Transverse colon (tissue), 4 donors: ENCODE results near the gene ZDHHC19. TPM values are rescaled to one million over a fixed set of nuclear protein-coding genes. Genes with fewer than 3 reads are reported as not detected.

Source experiments
- DNase-seq: peaks from one replicate; pipeline ENCODE4 v3.0.0-alpha.2; 2019
- H3K27ac ChIP-seq, 4 donors: fragments of 200-600 bp; sonication (generic); 2 replicates each; pipeline ENCODE4 v1.5.1; 2016 to 2018; ENCODE audit warnings: inconsistent platforms in 4 of 4
- H3K27me3 ChIP-seq: fragments of 200-600 bp; sonication (generic); 2 replicates; pipeline ENCODE4 v1.5.1; 2017; ENCODE audit warnings: inconsistent platforms
- H3K36me3 ChIP-seq, 4 donors: fragments of 200-600 bp; sonication (generic); 2 replicates each; pipeline ENCODE4 v1.5.1; 2017 to 2019; ENCODE audit warnings: inconsistent platforms in 4 of 4
- H3K4me1 ChIP-seq, 4 donors: fragments of 200-600 bp; sonication (generic); 2 replicates each; pipeline ENCODE4 v1.5.1; 2017 to 2020; ENCODE audit warnings: inconsistent platforms in 4 of 4
- H3K4me3 ChIP-seq, 4 donors: fragments of 200-600 bp; sonication (generic); 1 replicate in 1 of 4; 2 replicates in 3 of 4; pipeline versions ENCODE4 v1.5.1 to v1.6.1; 2017 to 2019; ENCODE audit warnings: inconsistent platforms in 4 of 4
- H3K9me3 ChIP-seq, 2 donors: fragments of 200-600 bp; sonication (generic); 2 replicates each; pipeline ENCODE4 v1.5.1; 2017 to 2019; ENCODE audit warnings: inconsistent platforms in 2 of 2
- CTCF ChIP-seq, 5 experiments: fragments of 200-600 bp in 3 of 5; fragments of 450-650 bp in 2 of 5; sonication (generic) in 3 of 5; IDR thresholded peaks; 1 replicate in 2 of 5; 2 replicates in 3 of 5; pipeline ENCODE4 v1.5.1; 2016 to 2017; ENCODE audit warnings: antibody characterized with exemption in 5 of 5, inconsistent platforms in 3 of 5, mild to moderate bottlenecking in 2 of 5, moderate library complexity in 1 of 5
- EP300 ChIP-seq: sonication (generic); formaldehyde crosslinking; IDR thresholded peaks from one replicate; pipeline ENCODE4 v1.6.1; 2017; ENCODE audit warnings: antibody characterized with exemption, low read depth
- POLR2A ChIP-seq: fragments of 450-650 bp; IDR thresholded peaks from one replicate; pipeline ENCODE4 v1.6.1; 2016; ENCODE audit warnings: antibody characterized with exemption, mild to moderate bottlenecking, moderate library complexity
- POLR2AphosphoS5 ChIP-seq, 3 donors: sonication (generic); formaldehyde crosslinking; IDR thresholded peaks; one replicate each; pipeline ENCODE4 v1.6.1; 2016; ENCODE audit warnings: antibody characterized with exemption in 3 of 3
- WGBS, 2 donors: methylation state at CpG; one replicate each; pipeline ENCODE4 v1.1.5; 2018; ENCODE audit warnings: low coverage in 1 of 2; 5-methylcytosine and 5-hydroxymethylcytosine counted together
- in situ Hi-C, 4 donors: fragments of 200-750 bp; cut with MboI; loops; one replicate each; pipeline versions ENCODE4 v1.15.0 to v1.15.1; 2017; ENCODE audit warnings: low sequenced_read_pairs in 3 of 4, low pct_ligation_motif_present in 1 of 4, low pct_unique_long_range_greater_than_20kb in 1 of 4
- intact Hi-C: fragments of 100-400 bp; cut with DNase I; formaldehyde crosslinking; loops from one replicate; pipeline ENCODE4 v1.15.1; 2023; ENCODE audit warnings: low total_unique reads
- total RNA-seq, 4 donors: library from RNA; depleted of rRNA; stranded (reverse); fragments of >200 nt; gene quantifications; one replicate each; pipeline ENCODE4 v1.1.0, GENCODE V29; 2016

Gene ZDHHC19
- total RNA-seq, 4 donors from 2014 or later, result not detected

GRCh38 chr3:196222876-196223595, 11.8 kb upstream of the ZDHHC19 start:
- no peaks in the 10 kb centered on the region for H3K9me3 ChIP-seq
- TF ChIP-seq POLR2AphosphoS5 (IDR thresholded peaks at IDR 0.05) (no peak), POLR2A (no peak), CTCF (IDR thresholded peaks at IDR 0.05) (no peak)
- in situ Hi-C loops (loop anchor here in 1 of 4 donors (25.0 kb wide), 1 partner anchor 486 kb away; no protein-coding TSS in a partner anchor), intact Hi-C loops (no loop called here)
- no peaks in the 10 kb centered on the region for H3K36me3 ChIP-seq
- no peak for DNase-seq
- H3K4me3 ChIP-seq, result no peak overlapping the region
- H3K4me1 ChIP-seq, result peaks cover 0 to 19% (median 14%) of the 10 kb centered on the region in 4 donors
- 46 to 62% methylated on average over 15 to 19 of the region's 19 CpGs for WGBS, 2 donors
- no peak overlapping the region for H3K27ac ChIP-seq
- no peaks in the 10 kb centered on the region for H3K27me3 ChIP-seq

GRCh38 chr3:196220991-196221390, 9.8 kb upstream of the ZDHHC19 start:
- no peak for DNase-seq
- in situ Hi-C loops (loop anchor here in 1 of 4 donors (25.0 kb wide), 1 partner anchor 484 kb away; no protein-coding TSS in a partner anchor), intact Hi-C loops (no loop called here)
- Histone ChIP-seq H3K9me3 (no peaks in the 10 kb centered on the region), H3K4me3 (no peak overlapping the region), H3K36me3 (no peaks in the 10 kb centered on the region), H3K27ac (no peak overlapping the region), H3K27me3 (no peaks in the 10 kb centered on the region), H3K4me1 (peaks cover 0 to 29% (median 24%) of the 10 kb centered on the region in 4 donors)
- no peak for TF ChIP-seq CTCF (IDR thresholded peaks at IDR 0.05)
- WGBS, 2 donors, result 87 to 98% methylated on average over 6 to 7 of the region's 7 CpGs

- 88% methylated on average over 9 to 10 of the region's 10 CpGs for WGBS, 2 donors
Measured at GRCh38 chr3:196220587-196220986, 9.4 kb upstream of the ZDHHC19 start.

GRCh38 chr3:196219970-196220311, 8.7 kb upstream of the ZDHHC19 start:
- H3K27ac ChIP-seq, result peak overlapping the region in 3 of 4 donors; percentile 13 to 54 (median 51)
- TF ChIP-seq EP300 (no peak), POLR2AphosphoS5 (IDR thresholded peaks at IDR 0.05) (no peak), POLR2A (no peak), CTCF (IDR thresholded peaks at IDR 0.05) (no peak)
- in situ Hi-C loops, result loop anchor here in 1 of 4 donors (25.0 kb wide), 1 partner anchor 483 kb away; no protein-coding TSS in a partner anchor
- H3K4me1 ChIP-seq, result peaks cover 0 to 30% (median 26%) of the 10 kb centered on the region in 4 donors
- H3K36me3 ChIP-seq, result no peaks in the 10 kb centered on the region
- no peaks in the 10 kb centered on the region for H3K9me3 ChIP-seq
- DNase-seq, result no peak
- intact Hi-C loops, result no loop called here
- H3K27me3 ChIP-seq, result no peaks in the 10 kb centered on the region
- 89 to 90% methylated on average over 13 to 19 of the region's 19 CpGs for WGBS, 2 donors
- H3K4me3 ChIP-seq, result peak overlapping the region in 1 of 4 donors; percentile 39

More at GRCh38 chr3:196220587-196220986, 9.4 kb upstream of the ZDHHC19 start:
- TF ChIP-seq POLR2AphosphoS5 (IDR thresholded peaks at IDR 0.05), result no peak
- no peak for TF ChIP-seq POLR2A
- no peak for TF ChIP-seq CTCF (IDR thresholded peaks at IDR 0.05)
- TF ChIP-seq EP300, result no peak
- intact Hi-C loops, result no loop called here
- peak overlapping the region in 1 of 4 donors; percentile 51 for H3K27ac ChIP-seq
- no peaks in the 10 kb centered on the region for H3K27me3 ChIP-seq
- no peak overlapping the region for H3K4me3 ChIP-seq
- no peaks in the 10 kb centered on the region for H3K36me3 ChIP-seq
- in situ Hi-C loops, result loop anchor here in 1 of 4 donors (25.0 kb wide), 1 partner anchor 483 kb away; no protein-coding TSS in a partner anchor
- H3K9me3 ChIP-seq, result no peaks in the 10 kb centered on the region
- H3K4me1 ChIP-seq, result peaks cover 0 to 30% (median 26%) of the 10 kb centered on the region in 4 donors
- DNase-seq, result no peak
